EH (cell line): ENCODE measurements around the gene PELO.

Experiments used
- DNase-seq: peaks from one replicate; pipeline ENCODE4 v3.0.0-alpha.2; 2015; ENCODE audit warnings: low read depth

Gene PELO

DNA sequence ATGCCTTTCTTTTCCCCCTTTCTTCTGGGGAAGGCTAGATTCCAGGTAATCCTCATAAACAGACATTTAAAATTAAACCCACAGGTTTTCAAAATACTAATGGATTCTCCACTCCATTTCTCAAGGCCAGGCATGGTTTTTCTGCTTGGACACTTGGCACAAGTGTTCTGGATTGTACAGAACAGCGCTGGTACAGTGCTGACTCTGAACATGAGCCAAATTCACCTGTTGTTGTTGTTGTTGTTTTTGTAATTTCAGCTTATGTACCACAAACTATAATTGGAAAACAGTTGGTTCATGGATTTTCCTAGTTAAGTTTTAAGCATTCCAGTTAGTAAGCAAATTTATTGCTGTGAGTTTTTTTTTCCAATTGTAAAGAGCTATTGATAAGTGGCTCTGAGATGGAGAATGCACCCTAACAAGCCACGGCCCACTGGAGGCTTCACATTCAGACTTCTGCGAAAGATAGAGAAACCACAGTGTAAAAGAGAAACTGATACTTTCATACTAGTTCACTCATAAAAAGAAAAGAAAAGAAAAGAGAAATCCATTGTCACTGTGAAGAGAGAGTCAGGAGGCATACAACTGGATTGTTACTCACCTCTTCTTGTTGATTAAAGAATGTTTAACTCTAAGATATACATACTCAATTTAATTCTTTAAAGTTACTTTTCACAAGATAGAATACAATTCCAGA, 16.2 kb upstream of the PELO start:
- DNase-seq: no peak

DNA sequence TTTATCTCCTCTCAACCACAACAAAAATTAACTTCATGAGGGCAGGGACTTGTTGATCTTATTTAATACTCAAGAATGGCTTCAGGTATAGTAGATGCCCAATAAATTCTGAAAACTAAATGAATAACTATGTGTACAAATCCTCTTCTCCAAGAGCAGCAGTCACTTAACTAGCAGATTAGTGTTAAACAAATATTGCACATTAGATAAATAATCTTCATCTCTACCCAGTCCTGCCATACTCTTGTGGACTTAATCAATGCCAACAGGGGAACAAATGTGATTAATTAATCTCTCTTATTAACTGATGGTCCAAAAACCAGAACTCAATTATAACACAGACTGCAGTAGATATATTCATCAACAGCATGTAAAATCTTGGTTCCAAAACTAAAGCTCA, 15.0 kb upstream of the PELO start:
- no peak for DNase-seq

DNA sequence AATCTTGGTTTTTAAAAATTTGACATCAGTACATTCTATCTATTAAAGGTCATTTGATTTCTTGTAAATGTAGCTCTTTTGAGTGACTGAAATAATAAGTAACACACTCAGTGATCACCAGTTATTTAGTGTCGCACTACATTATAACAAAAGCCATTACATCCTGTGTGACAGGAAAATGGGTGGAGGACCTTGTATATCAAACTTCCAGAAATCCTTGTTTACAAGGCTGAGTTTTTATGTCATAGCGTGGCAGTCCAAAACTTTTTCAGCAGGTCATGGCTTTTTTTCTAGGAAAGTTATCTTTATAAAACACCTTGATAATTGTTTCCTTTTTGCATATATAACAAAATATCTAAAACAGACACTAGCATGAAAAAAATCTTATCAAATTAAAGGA, 14.4 kb upstream of the PELO start:
- DNase-seq: no peak

DNA sequence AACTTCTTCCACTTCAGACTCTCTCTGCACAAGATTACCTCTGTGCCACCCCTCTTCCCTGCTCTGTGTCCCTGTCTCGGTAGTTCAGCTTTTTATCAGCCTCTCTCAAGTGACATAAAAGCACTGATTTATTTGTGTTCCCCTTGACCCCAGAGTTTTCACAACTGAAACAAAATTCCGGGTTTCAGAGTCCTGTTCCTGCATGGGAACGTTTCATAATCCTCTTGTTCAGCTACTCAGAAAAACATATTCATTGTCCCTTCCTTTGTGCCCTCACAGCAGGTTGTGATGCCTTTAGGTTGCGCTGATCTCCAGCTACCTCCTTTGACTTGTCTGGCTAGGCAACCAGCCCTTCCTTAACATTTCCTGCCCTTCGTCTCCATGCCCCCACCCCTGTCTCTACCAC, 13.7 kb upstream of the PELO start:
- DNase-seq: no peak

DNA sequence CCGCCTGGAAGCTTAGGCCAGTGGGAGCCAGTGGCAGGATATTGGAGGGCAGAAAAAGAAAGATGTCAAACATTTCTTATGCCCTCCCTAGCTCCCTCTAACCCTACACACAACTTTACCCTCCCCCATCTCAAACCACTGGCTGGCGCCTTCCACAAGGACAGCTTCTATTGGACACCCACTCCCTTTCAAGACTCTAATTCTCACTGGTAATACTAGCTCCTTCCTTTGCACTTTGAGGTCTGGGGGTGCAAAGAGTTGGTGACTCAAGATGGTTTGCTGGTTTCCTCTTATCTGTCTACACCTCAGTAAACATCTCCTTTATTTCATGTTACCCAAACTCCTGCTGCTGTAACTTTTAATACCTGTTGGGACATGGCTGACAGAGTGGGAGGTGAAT, 11.6 kb upstream of the PELO start:
- no peak for DNase-seq

DNA sequence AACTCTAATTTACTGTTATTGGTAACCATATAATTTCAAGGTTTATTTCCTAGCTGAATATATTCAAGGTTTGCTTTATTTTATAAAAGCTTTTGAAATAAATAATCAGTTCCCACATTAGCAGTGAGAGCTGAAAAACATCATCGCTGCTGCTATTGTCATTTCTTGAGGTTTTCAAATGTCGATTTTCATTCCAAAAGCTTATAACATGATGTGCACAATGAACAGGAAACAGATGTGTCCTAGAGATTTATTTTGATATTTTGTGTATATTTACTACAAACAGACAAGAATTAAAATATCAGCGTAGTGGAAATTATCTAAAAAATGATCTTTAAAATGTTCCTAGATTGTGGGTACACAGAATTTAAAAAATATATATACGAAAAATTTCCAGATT, 10.5 kb upstream of the PELO start:
- DNase-seq: no peak

DNA sequence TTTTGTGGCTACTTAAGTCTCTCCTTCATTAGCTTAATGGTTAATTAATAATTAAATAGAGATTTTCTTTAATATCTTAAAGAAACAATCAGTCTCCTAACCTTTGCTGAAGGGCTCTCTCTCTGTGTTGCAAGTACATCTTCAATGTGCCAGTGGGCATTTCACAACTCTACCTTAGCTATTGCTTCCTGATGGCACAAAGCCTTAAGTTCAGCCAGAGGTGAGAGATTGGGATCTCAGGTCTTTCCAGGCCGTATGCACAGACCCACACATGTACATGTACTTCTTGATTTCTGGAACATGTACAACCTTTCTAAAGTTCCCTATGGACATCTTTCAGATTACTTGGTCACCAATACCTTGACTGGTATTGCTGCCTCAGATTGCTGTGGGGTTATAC, 8.9 kb upstream of the PELO start:
- no peak for DNase-seq

DNA sequence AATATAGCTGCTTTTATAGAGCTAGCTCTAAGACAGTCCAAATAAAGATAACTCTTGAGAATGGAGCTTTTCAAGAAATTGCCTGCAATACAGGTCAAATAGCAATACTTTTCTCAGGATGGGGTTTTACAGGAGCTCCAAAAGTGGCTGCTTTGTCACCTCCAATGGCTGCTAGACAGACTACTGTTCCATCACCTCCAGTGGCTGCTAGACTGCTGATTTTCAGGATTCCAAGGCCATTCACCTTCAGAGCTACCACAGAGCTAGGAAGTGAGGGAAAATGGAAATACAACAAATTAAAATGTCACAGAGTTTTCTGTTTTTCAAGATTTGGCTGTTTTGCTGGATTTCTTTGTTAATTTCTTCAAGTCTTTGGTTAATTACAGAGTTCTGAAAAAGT, 8.5 kb upstream of the PELO start:
- DNase-seq: no peak

DNA sequence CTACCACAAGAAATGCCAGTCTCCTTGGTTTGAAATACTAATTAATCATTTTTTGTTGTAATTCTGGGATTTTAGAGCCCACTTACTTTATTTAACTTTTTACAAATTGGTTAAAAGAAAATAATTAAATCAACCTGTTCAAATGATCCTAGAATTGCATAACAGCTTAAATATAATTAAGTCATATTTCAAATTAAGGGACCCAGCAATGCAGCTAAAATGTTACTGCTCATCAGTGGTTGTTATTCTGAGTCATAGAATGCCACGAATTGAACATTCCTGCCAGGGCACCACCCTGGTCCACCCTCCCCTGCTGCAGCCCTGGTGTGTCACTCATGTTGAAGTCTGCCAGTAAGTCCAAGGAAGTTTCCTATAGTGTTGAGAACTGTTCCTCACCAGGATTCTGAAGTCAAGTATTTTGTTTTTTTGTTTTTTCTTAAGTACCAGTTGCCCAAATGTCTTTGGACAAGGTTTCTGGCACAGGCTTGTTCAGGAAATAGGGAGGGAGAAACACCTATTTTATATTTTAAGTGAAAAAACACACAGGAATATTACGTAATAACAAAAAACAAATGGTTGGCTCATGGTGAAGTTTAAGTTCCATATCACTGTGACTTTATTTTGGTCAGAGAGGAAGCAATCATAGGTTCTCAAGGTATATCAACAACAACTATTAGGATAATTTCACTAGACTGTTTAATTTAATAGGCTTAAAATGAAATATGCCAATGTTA, 4.3 kb upstream of the PELO start:
- peak; percentile 83 for DNase-seq

DNA sequence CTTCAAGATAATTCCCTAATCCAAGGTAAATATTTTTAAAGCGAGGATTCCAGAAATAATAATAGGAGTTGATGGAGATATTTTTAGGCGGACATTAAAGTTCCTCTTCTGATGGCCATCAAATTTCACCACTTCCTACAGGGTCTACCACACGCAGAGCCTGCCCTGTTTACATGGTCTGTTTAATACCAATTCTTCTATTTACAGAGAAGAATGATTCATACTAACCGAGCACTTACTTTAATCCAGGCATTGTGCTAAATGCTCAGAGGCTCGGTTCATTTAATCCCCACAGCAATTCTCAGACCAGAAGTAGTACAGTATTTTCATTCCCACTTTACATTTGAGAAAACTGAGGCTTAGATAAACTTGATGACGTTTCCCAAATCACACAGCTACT, 3.0 kb upstream of the PELO start:
- DNase-seq: no peak

DNA sequence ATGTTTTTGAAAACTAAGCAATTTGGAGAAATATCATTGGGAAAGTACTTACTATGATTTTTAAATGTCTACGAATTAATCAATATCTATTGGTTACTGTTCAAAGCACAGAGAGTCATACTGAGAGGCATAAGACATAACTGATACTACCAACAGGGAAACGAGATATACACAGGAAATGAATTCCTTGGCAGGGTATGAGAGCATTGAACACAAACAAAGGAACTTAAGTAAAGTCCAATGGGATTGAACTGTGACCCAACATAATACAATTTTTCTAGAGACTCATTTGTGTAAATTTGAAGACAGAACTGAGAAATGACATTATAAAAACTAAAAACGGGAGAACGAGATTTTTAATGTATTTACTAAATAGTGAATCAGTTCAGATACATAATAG, 1.3 kb upstream of the PELO start:
- DNase-seq: peak; percentile 28

DNA sequence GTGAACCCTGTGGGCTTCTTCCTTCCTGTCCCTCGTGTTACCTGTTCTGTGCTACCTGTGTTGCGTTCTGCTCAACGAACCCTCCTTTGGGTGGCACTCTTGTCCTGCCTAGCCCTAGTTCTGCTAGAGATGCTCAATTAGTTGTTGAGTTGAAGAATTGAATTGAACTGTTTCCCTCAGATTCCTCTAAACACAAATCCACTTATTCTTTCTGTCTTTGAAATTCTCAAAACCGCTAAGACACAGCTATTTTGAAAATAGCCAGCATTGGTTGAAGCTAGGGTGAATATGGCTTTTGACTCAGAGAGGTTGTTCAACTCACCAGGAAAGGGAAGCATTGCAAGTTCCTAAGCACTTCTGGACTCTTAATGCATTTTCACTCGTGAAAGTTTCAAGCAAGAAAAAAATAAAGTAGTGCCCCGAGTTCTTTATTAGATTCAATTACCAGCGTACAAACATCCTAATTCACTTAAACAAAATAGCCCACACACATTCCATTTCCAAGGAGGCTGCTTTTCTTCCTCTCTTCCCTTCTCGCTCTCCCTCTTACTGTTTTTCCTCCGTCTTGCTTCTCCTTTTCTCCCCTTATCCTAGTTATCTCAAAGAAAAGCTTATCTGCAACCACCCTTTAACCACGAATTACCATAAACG, 642 bp upstream of the PELO start:
- peak; percentile 41 for DNase-seq

DNA sequence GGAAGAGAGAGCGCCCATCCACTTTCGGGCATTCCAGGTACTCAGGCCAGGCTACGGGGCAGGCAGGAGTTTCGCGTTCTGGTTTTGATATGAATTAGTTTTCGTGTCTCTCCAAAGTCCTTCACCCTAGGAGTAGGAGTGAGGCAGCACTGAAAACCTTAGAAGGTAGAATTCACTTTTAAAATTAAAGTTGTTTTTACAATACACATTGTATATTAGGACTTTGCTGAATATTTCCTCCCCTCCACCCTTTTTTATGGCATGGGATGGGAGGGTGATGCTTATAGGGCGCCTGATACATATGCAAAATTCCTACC, 747 bp downstream of the PELO start:
- no peak for DNase-seq

DNA sequence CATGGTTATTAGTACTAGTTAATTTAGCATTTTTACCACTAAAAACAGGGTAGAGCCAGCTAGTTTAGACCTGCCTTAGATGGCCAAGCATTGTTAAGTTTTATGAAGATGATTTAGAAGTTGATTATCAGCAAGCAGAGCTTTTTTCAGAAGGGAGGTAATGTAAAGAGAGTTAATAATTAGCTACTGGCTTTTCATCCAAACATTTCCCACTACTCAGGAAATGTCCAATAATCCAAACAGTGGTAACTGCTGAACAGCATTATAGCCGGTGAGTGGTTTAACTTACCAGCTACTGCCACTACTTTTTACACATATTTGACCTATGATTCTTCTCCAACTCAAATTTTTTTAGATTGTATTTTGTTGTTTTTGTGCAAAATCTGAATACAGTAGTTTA, 1.7 kb downstream of the PELO start:
- peak; percentile 23 for DNase-seq

DNA sequence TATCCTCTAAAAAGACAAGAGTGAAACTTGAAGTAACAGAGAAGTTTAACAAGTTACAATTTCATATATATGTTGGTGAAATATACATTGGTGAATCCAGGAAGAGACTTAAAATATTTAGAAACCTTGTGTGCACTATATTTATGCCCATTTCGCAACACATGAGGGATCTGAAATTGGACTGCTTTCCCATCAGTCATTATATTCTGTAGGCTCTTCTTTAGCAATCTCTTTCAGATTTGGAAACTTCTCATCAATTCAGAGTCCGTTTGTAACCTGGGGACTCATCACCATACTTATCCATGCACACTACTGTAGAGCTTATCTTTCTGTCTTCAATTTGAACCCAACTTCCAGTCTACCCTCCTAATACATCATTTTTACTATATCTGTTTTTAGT, 2.1 kb downstream of the PELO start:
- peak; percentile 9 for DNase-seq

DNA sequence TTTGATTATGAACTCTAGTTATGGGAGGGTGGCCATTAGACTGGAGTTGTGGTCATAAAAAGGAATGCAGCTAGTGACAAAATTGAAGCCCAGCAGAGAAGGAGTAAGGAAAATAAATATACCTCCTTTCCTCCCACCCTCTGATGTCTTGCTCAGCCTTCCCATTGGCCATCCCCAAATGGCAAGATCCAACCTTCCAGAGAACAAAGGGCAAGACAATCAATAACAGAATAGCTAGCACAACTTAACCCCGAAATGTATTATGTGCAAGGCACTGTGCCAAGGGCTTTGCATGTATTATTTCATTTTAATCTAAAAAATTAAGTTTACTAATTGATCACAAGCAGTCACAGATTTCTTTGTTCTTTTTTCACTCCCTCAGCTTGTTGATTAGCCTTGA, 3.6 kb downstream of the PELO start:
- DNase-seq: peak; percentile 32

DNA sequence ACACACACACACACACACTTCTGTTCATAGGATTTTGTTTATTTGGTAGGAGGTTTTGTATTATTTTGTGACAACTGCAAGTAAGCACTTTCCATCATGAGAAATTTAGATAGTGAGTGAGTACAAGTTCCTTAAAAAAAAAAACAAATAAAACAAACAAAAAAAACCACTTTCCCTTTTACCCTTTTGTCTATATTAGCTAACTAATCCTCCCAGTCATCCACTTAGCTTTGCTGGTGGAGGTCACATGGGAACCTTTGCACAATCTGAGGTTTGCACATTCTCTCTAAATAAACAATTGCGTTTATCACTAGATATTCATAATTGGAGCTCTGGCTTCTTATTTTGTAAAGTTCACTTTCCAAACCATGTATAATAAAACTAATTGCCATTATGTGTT, 6.8 kb downstream of the PELO start:
- peak; percentile 39 for DNase-seq

DNA sequence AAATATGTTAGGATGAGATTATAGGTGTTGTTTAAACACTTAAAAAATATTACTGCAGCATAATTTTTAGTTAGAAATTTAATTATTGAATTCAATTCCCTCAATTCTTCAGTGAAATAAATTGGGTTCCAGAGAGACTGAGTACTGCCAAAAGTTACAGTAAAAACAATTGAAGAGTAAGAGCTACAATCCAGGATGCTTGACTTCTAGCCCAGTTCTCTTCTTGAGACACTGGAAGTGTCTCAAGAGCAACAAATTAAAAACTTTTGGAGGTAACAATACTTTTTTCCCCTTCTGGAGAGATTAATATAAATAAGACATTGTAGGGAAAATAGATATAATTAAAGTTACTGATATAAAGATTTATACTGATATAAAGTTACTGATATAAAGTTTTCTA, 8.3 kb downstream of the PELO start:
- no peak for DNase-seq

DNA sequence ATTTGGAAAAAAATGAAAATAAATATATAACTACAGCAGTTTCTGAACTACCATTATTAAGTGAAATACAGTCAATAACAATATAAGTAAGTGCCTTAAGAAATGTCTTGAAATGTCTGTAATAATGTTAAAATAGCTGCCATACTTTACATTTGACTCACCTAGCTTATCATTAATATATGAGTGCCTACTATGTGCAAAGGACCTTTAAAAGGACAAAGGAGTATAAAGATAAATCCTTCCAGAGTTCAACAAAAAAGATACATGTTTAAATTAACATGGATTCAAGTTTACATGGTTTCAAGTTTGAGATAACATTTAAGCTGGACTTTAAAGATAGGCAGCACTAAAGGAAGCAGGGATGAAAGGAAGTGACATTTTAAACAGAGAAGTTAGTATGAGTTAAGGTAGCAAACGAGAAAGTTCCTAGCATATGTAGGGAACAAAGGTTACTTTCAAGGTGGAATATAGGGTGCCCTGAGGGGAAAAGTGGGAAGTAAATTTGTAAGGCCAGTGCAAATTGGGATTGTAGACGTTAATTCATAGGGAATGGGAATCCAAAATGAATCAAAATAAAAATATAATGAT, 8.9 kb downstream of the PELO start:
- DNase-seq: no peak

DNA sequence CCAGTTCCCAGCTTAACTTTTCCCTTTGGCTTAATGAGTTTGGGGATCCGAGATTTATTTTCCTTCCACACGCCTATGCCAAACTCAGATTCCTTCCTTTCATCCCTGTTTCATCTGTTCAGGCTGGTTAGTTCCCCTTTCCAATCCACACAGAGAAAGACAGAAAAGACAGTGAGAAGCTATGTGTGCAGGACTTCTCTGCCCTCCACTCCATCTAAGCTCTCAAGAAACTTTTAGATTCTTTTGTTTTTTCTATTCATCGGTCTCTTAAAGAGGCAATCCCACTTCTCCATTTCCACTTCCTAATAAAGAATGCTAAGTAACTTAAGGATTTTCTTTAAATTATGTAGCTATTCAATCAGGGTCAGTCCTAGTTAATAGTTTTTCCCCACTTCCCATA, 11.2 kb downstream of the PELO start:
- DNase-seq: no peak

DNA sequence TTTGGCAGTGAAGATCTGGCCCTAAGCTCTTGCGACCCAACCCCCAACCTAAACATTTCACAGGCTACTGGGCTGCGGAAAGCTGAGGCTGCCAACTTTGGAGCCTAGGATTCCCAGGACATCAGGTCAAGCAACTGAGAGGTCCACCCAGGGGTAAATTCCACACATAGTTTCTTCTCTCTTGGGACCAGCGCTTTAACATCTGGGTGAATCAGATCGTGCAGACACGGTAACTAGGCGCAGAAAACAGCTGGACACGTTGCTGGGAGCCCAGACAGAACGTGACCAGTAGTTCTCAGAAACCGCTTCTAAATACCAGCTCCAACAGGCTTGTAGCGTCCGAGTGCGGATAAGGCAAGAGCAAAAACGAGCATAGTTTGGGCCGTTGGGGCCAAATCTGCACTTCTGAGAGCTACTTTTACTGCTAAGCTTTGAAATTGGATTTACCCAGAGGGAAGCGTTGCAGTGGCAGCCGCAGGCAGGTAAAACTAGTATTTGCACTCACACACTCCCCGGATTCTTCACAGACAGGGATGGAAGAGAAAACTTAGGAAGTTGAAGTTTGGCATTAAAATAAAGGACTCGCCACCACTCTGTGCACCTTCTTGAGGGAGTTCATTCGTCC, 11.8 kb downstream of the PELO start:
- peak; percentile 94 for DNase-seq

DNA sequence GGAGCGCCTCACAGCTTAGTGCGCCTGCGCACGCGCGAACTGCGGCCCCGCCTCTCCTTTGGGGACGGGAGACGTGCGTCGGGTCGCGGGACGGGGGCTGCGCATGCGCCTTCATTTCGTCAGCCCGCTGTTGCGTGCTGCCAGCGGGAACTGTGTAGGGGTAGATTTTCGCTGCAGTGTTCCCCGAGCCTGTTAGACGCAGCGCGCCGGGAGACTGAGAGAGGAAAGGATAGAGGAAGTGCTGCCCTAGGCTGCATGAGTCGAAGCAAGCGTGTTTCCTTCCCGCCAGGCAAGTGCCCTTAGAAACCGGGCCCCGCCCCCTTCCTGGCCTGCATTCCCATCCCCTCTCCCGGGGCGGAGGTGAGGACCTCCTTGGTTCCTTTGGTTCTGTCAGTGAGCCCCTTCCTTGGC, 12.3 kb downstream of the PELO start:
- peak; percentile 95 for DNase-seq
